HepG2 (cell line): ENCODE measurements around the gene PIR. TPM values are rescaled to one million over a fixed set of nuclear protein-coding genes. Genes with fewer than 3 reads are reported as not detected.
A peak's percentile ranks its signal among the peaks of the same experiment; 100 is the strongest.

Source experiments
- ATAC-seq: fragments of 200-7000 bp; cut with Tn5 transposase; 3 replicates; pipeline ENCODE4 v1.9.1; 2020; ENCODE audit warnings: mild to moderate bottlenecking, moderate library complexity
- BruUV-seq: library from RNA; stranded (reverse); fragments of 400-500 nt; replicated peaks from 2 replicates; lab custom pipeline; 2021; lab: Mats Ljungman, UMichigan
- CTCF ChIA-PET: fragments of 300-600 bp; formaldehyde crosslinking; extraction: SDS; loops from one replicate; lab custom pipeline; 2021; ENCODE audit warnings: low total read pairs, inconsistent platforms, low intra/inter-chr PET ratio; lab: Yijun Ruan, JAX
- POLR2A ChIA-PET: fragments of 350-600 bp; sonication (Branson Sonifier 250); formaldehyde crosslinking; loops from one replicate; lab custom pipeline; 2020; ENCODE audit warnings: antibody characterized with exemption, inconsistent platforms; lab: Yijun Ruan, JAX
- DNase-seq: peaks from one replicate; pipeline ENCODE4 v3.0.0-alpha.2; 2015; ENCODE audit warnings: low spot score
- FAIRE-seq: peaks from 3 replicates; lab custom pipeline; 2011; peaks lifted over from hg19 to GRCh38; lab: Jason Lieb, UNC
- H2AFZ ChIP-seq: one replicate; pipeline ENCODE4 v1.6.1; 2011; ENCODE audit warnings: low read length, inconsistent platforms
- H3K27ac ChIP-seq: fragments of 300-600 bp; 3 replicates; pipeline ENCODE4 v1.8.0; 2011; ENCODE audit warnings: mixed run types, mild to moderate bottlenecking, mixed read lengths, low read length, inconsistent platforms; ENCODE audit not compliant: insufficient read depth; ENCODE audit errors: extremely low read length
- H3K27me3 ChIP-seq, 2 experiments: fragments of 200-600 bp in 1 of 2; 2 replicates in 1 of 2; 3 replicates in 1 of 2; pipeline versions ENCODE4 v1.6.0 to v1.8.0; 2011; ENCODE audit warnings: low read length in 2 of 2, mild to moderate bottlenecking in 2 of 2, moderate library complexity in 2 of 2, inconsistent platforms in 1 of 2; ENCODE audit not compliant: insufficient read depth in 2 of 2, control insufficient read depth in 1 of 2
- H3K36me3 ChIP-seq, 2 experiments: fragments of 200-600 bp in 1 of 2; replicated peaks in 1 of 2; 2 replicates in 1 of 2; 3 replicates in 1 of 2; pipeline versions ENCODE4 v1.5.1 to v1.8.0; 2011; ENCODE audit warnings: low read length in 2 of 2, inconsistent platforms in 1 of 2; ENCODE audit not compliant: insufficient read depth in 2 of 2, control insufficient read depth in 1 of 2
- H3K4me1 ChIP-seq: 2 replicates; pipeline ENCODE4 v1.5.1; 2012; ENCODE audit warnings: low read length, inconsistent platforms; ENCODE audit not compliant: insufficient read depth
- H3K4me2 ChIP-seq: 2 replicates; pipeline ENCODE4 v1.6.0; 2011; ENCODE audit warnings: low read depth, low read length, inconsistent platforms
- H3K4me3 ChIP-seq, 3 experiments: fragments of 200-600 bp in 1 of 3; sonication (generic), shearing (Covaris generic) in 1 of 3; replicated peaks in 1 of 3; 2 replicates each; pipeline ENCODE4 v1.5.1; 2011 to 2016; ENCODE audit warnings: low read length in 3 of 3, inconsistent platforms in 2 of 3, low read depth in 2 of 3, mild to moderate bottlenecking in 2 of 3, control low read depth in 1 of 3, mixed read lengths in 1 of 3; ENCODE audit not compliant: insufficient read depth in 1 of 3
- H3K79me2 ChIP-seq: one replicate; pipeline ENCODE4 v1.6.1; 2011; ENCODE audit warnings: low read length, inconsistent platforms; ENCODE audit not compliant: insufficient read depth
- H3K9ac ChIP-seq: 2 replicates; pipeline ENCODE4 v1.6.0; 2011; ENCODE audit warnings: mild to moderate bottlenecking, low read depth, low read length, inconsistent platforms; ENCODE audit not compliant: insufficient read depth
- H3K9me3 ChIP-seq: 2 replicates; pipeline ENCODE4 v1.5.1; 2012; ENCODE audit warnings: mild to moderate bottlenecking, low read length
- H4K20me1 ChIP-seq: 2 replicates; pipeline ENCODE4 v1.6.0; 2011; ENCODE audit warnings: inconsistent platforms, mild to moderate bottlenecking, low read length, moderate library complexity; ENCODE audit not compliant: insufficient read depth
- ZNF207 ChIP-seq: fragments of 450-650 bp; IDR thresholded peaks from 2 replicates; pipeline ENCODE4 v1.6.1; 2016; ENCODE audit warnings: antibody characterized with exemption, borderline replicate concordance
- ZNF629 ChIP-seq: sonication (generic); formaldehyde crosslinking; conservative IDR thresholded peaks from 2 replicates; pipeline ENCODE4 v1.5.0; 2020; ENCODE audit warnings: missing genetic modification reagents
- ZNF720 ChIP-seq: sonication (generic); formaldehyde crosslinking; IDR thresholded peaks from 2 replicates; pipeline ENCODE4 v1.4.0; 2020; ENCODE audit warnings: missing genetic modification reagents
- ZNF775 ChIP-seq: sonication (generic); formaldehyde crosslinking; IDR thresholded peaks from 2 replicates; pipeline ENCODE4 v1.4.0; 2020; ENCODE audit warnings: missing genetic modification reagents, mild to moderate bottlenecking, moderate library complexity, borderline replicate concordance
- WGBS: methylation state at CpG from one replicate; pipeline ENCODE4 v1.1.6; 2017; ENCODE audit warnings: low lambda C conversion rate; 5-methylcytosine and 5-hydroxymethylcytosine counted together
- in situ Hi-C: cut with HindIII; loops from 2 replicates; pipeline ENCODE4 v1.10.0; 2017; ENCODE audit warnings: low pct_unique_long_range_greater_than_20kb; ENCODE audit not compliant: extremely low pct_ligation_motif_present
- intact Hi-C: fragments of 100-400 bp; cut with micrococcal nuclease; formaldehyde crosslinking; loops from one replicate; pipeline ENCODE4 v1.10.0; 2022; ENCODE audit not compliant: unreplicated experiment
- polyA plus RNA-seq, 8 experiments: library from polyadenylated mRNA; depleted of rRNA in 3 of 8; stranded (reverse) in 7 of 8; unstranded in 1 of 8; fragments of >200 nt; fragmentation: Illumina TruSeq in 4 of 8; extraction: Trizol in 4 of 8; gene quantifications; 2 replicates each; pipeline versions ENCODE4 v1.2.1 to v1.2.3, GENCODE V29; 2011 to 2016; ENCODE audit warnings: low read depth in 4 of 8, missing spikeins in 1 of 8, mixed read lengths in 1 of 8; ENCODE audit not compliant: insufficient read depth in 1 of 8
- total RNA-seq, 5 experiments: library from RNA; depleted of rRNA; stranded (reverse); fragments of >200 nt; fragmentation: Illumina TruSeq; extraction: Trizol; gene quantifications; 2 replicates each; pipeline ENCODE4 v1.2.3, GENCODE V29; 2016; ENCODE audit warnings: low read depth in 1 of 5

PIR gene
- total and polyA plus RNA-seq, 2 of the 13 experiments (the other 11 are each of a cell fraction or from before 2014, with no cell fraction given) = 12.2 to 38.0 TPM

DNA sequence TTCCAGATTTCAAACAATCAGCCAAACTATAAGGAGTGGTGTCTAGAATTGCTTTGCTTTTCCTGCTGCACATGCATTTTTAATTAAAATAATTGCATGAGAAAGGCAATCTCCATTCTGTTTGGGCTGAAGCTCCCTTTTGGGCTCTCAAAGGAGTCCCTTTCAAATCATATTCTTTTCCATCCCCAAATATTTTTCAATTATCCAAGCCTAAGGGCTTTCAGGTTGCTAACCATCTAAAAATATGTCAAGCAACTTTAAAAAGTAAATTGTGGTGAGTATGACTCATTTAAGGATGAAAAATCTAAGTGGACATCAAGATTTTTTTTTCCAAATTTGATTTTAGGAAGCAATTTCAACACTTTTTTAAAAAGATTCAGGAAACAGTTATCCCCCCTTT is 28.4 kb downstream of the PIR start:
- Histone ChIP-seq H3K27me3 (no peaks in the 10 kb centered on the region), H3K4me3 (no peak overlapping the region), H3K9ac (no peak overlapping the region), H3K79me2 (no peaks in the 10 kb centered on the region), H2AFZ (no peak overlapping the region), H3K36me3 (no peaks in the 10 kb centered on the region), H3K4me1 (no peaks in the 10 kb centered on the region), H4K20me1 (no peaks in the 10 kb centered on the region), H3K9me3 (no peaks in the 10 kb centered on the region), H3K4me2 (no peak overlapping the region), H3K27ac (no peak overlapping the region)
- in situ Hi-C loops (loop anchor here (10.0 kb wide), 1 partner anchor 120 kb away; no protein-coding TSS in a partner anchor), intact Hi-C loops (loop anchor here (5.0 kb wide), 1 partner anchor 188 kb away; no protein-coding TSS in a partner anchor)
- ATAC-seq (no peak), DNase-seq (no peak), FAIRE-seq (no peak)
- BruUV-seq = no TSS peak
- POLR2A ChIA-PET = no interaction called here
- no peak for TF ChIP-seq ZNF775 (CRISPR knock-in tag)
- TF ChIP-seq ZNF720 (CRISPR knock-in tag) = no peak
- CTCF ChIA-PET = no interaction called here

- Histone ChIP-seq H3K9ac (no peak overlapping the region), H3K27me3 (no peaks in the 10 kb centered on the region), H3K9me3 (no peaks in the 10 kb centered on the region), H3K4me2 (no peak overlapping the region), H3K79me2 (no peaks in the 10 kb centered on the region), H2AFZ (no peak overlapping the region), H3K4me3 (no peak overlapping the region), H3K27ac (no peak overlapping the region), H4K20me1 (no peaks in the 10 kb centered on the region)
- DNase-seq (no peak), ATAC-seq (no peak)
- POLR2A ChIA-PET = no interaction called here
- no TSS peak for BruUV-seq
- CTCF ChIA-PET = no interaction called here
- 100% methylated on average over 1 of the region's 1 CpG for WGBS
- in situ Hi-C loops = no loop called here
- intact Hi-C loops = no loop called here
- no peak for TF ChIP-seq ZNF207
- peak; percentile 35; the same call in 1 of the 2 replicates for TF ChIP-seq ZNF629 (CRISPR knock-in tag)
- TF ChIP-seq, all 625 proteins: peak for 1
- FAIRE-seq = no peak
- Histone ChIP-seq H3K36me3 (peaks cover 1 to 11% of the 10 kb centered on the region in 2 experiments; a peak in 1 of 5 replicates), H3K4me1 (no peaks in the 10 kb centered on the region)
Measured at GRCh38 chrX:15451913-15452312, 41.2 kb downstream of the PIR start.
